ENCODE measurements around the gene RPL41.

The RPL41 gene

DNA sequence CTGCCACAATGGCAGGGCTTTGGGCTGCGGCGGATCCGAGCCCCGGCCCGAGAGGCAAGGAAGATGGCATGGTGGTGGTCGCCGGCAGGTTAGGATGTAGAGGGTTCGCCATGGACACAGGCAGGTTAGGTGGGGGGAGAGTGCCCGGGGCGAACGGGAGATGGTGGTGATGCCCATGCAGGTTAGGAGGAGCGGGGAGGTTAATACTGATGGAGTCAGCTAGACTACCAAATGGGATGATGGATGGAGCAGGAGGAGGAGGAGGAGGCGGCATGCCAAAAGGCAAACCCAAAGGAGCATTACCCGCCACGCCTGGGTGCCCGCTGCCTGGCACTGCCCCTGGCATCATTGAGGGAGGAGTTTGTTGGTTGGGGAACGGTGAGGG, 47.9 kb downstream of the RPL41 start:
- in situ Hi-C loops (cut with HindIII; ENCODE audit: low sequenced_read_pairs) = no loop called here

DNA sequence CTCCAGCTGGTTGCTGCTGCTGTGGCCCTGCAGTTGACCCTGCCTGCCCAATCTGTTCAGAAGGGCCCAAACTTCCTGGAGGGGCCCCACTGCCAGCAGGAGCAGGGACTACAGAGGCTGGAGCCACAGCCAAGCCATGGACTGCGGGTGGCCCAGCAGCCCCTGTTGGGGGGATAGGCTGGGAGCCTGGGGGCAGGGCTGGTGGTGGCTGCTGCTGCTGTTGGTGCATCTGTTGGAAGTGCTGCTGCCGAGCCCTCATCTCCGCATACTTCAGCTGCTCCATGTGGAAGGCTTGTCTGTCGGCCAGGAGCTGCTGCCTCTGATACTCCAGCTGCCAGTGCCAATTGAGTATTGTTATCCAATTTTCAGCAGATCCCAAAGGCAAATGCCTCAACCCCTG, 48.9 kb downstream of the RPL41 start:
- in situ Hi-C loops (cut with HindIII; ENCODE audit: low sequenced_read_pairs) = no loop called here

Measured in DLD1 (cell line).